BLaER1 (cell line): ENCODE results near the gene HOXB3.

ENCODE experiments used
- H3K27ac ChIP-seq: shearing (Covaris generic); formaldehyde crosslinking; 2 replicates; pipeline ENCODE4 v1.8.1; 2022
- H3K27me3 ChIP-seq: shearing (Covaris generic); formaldehyde crosslinking; 2 replicates; pipeline ENCODE4 v1.8.1; 2022
- H3K36me3 ChIP-seq: shearing (Covaris generic); formaldehyde crosslinking; 2 replicates; pipeline ENCODE4 v1.8.1; 2022
- H3K4me1 ChIP-seq: shearing (Covaris generic); formaldehyde crosslinking; 2 replicates; pipeline ENCODE4 v1.8.1; 2022
- H3K4me2 ChIP-seq: shearing (Covaris generic); formaldehyde crosslinking; 2 replicates; pipeline ENCODE4 v1.8.1; 2022
- H3K4me3 ChIP-seq: shearing (Covaris generic); formaldehyde crosslinking; 2 replicates; pipeline ENCODE4 v1.8.1; 2022
- H3K9ac ChIP-seq: shearing (Covaris generic); formaldehyde crosslinking; 2 replicates; pipeline ENCODE4 v1.8.1; 2022
- H3K9me3 ChIP-seq: shearing (Covaris generic); formaldehyde crosslinking; 2 replicates; pipeline ENCODE4 v1.8.1; 2022
- H4K20me1 ChIP-seq: shearing (Covaris generic); formaldehyde crosslinking; 2 replicates; pipeline ENCODE4 v1.8.1; 2022
- Cebpa-rat ChIP-seq: shearing (Covaris generic); IDR thresholded peaks from 2 replicates; pipeline ENCODE4 v1.8.1; 2022

HOXB3 gene

DNA sequence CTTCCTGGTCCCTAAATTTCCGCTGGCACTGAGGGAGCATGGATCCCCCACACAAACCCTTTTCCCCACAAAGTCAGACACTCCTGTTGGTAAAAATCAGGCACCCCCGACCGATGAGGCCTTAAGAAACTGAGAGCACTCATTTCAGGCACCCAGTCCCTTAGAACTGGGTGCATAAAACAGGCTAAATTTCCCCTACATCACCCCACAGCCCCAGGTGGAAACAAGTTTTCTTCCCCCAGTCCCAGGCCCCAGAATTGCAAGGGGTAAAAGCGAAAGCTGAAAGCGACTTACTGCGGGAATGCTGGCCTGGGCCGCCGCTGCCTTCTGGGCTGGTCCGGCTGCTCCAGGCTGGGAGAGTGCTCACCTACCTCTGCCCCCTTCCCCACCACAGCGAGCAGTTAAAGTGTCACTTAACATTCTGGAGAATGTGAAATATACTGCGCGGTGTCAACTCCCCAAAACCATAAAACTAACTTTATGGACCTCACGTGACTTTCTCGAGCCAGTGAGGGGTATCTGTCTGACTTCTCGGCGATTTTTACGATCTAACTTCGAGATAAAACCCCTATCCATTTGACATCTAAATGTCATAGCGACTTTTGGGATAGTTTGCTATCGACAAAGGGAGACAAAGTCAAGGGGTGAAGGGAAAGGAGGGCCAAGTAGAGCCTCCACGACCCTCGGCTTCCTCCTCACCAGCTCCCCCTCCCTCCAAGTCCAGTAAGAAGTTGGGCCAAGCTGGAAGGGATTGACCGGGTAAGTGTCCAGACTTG is at the start of gene HOXB3:
TSS of gene HOXB3 (minus strand) at position 411 of the 776 bp plus-strand sequence. CDS start 37,767 bp downstream, outside the sequence.
- TF ChIP-seq Cebpa-rat = no peak
- H3K27me3 ChIP-seq = peaks cover 100% of the 10 kb centered on the region
- no peaks in the 10 kb centered on the region for H3K36me3 ChIP-seq
- peaks cover 97% of the 10 kb centered on the region for H4K20me1 ChIP-seq
- H3K9me3 ChIP-seq = no peaks in the 10 kb centered on the region
- no peak within 1 kb of the TSS for H3K4me3 ChIP-seq
- peaks cover 5% of the 10 kb centered on the region; the same call in 1 of the 2 replicates for H3K4me1 ChIP-seq
- no peak within 1 kb of the TSS for H3K27ac ChIP-seq
- no peak within 1 kb of the TSS for H3K4me2 ChIP-seq
- H3K9ac ChIP-seq = no peak within 1 kb of the TSS

- no peak for TF ChIP-seq Cebpa-rat
- Histone ChIP-seq H4K20me1 (peaks cover 97% of the 10 kb centered on the region), H3K4me3 (no peak overlapping the region), H3K4me2 (no peak overlapping the region), H3K9me3 (0 out of 2 replicates have a peak, but pooled peaks cover 9% of the 10 kb centered on the region), H3K27ac (no peak overlapping the region), H3K4me1 (no peaks in the 10 kb centered on the region), H3K36me3 (no peaks in the 10 kb centered on the region), H3K27me3 (peaks cover 100% of the 10 kb centered on the region), H3K9ac (no peak overlapping the region)
These were observed 49.1 kb upstream of the HOXB3 start for GRCh38 chr17:48639136-48639535.

GRCh38 chr17:48637323-48638260 is 47.6 kb upstream of the HOXB3 start:
- H3K9me3 ChIP-seq = peaks cover 8% of the 10 kb centered on the region; the same call in 1 of the 2 replicates
- no peak overlapping the region for H3K9ac ChIP-seq
- peaks cover 99% of the 10 kb centered on the region for H4K20me1 ChIP-seq
- H3K4me1 ChIP-seq = no peaks in the 10 kb centered on the region
- no peak overlapping the region for H3K27ac ChIP-seq
- no peak overlapping the region for H3K4me2 ChIP-seq
- TF ChIP-seq Cebpa-rat = no peak
- H3K27me3 ChIP-seq = peaks cover 100% of the 10 kb centered on the region
- H3K36me3 ChIP-seq = no peaks in the 10 kb centered on the region
- no peak overlapping the region for H3K4me3 ChIP-seq

- H3K36me3 ChIP-seq = no peaks in the 10 kb centered on the region
- H3K27ac ChIP-seq = no peak overlapping the region
- H3K27me3 ChIP-seq = peaks cover 100% of the 10 kb centered on the region
- peaks cover 99% of the 10 kb centered on the region for H4K20me1 ChIP-seq
- no peak overlapping the region; the same call in 1 of the 2 replicates for H3K4me2 ChIP-seq
- TF ChIP-seq Cebpa-rat = no peak
- H3K4me1 ChIP-seq = no peaks in the 10 kb centered on the region
- no peaks in the 10 kb centered on the region; the same call in 1 of the 2 replicates for H3K9me3 ChIP-seq
- H3K9ac ChIP-seq = no peak overlapping the region
- no peak overlapping the region for H3K4me3 ChIP-seq
These were observed 46.4 kb upstream of the HOXB3 start for GRCh38 chr17:48636177-48637018.

GRCh38 chr17:48634493-48635208 is 44.6 kb upstream of the HOXB3 start:
- Histone ChIP-seq H3K36me3 (no peaks in the 10 kb centered on the region), H4K20me1 (peaks cover 100% of the 10 kb centered on the region), H3K27me3 (peaks cover 100% of the 10 kb centered on the region), H3K27ac (no peak overlapping the region), H3K9me3 (no peaks in the 10 kb centered on the region; the same call in 1 of the 2 replicates), H3K9ac (no peak overlapping the region), H3K4me2 (no peak overlapping the region), H3K4me3 (no peak overlapping the region), H3K4me1 (no peaks in the 10 kb centered on the region)
- no peak for TF ChIP-seq Cebpa-rat

- peaks cover 100% of the 10 kb centered on the region for H4K20me1 ChIP-seq
- no peak overlapping the region for H3K4me3 ChIP-seq
- TF ChIP-seq Cebpa-rat = no peak
These were observed 43.2 kb upstream of the HOXB3 start for GRCh38 chr17:48633266-48633677.

GRCh38 chr17:48632579-48633265 is 42.7 kb upstream of the HOXB3 start:
- Histone ChIP-seq H3K36me3 (no peaks in the 10 kb centered on the region), H3K9me3 (no peaks in the 10 kb centered on the region; the same call in 1 of the 2 replicates), H3K4me2 (no peak overlapping the region), H3K4me1 (no peaks in the 10 kb centered on the region), H4K20me1 (peaks cover 100% of the 10 kb centered on the region), H3K27ac (no peak overlapping the region), H3K9ac (no peak overlapping the region), H3K4me3 (no peak overlapping the region), H3K27me3 (peaks cover 100% of the 10 kb centered on the region)
- no peak for TF ChIP-seq Cebpa-rat

More at GRCh38 chr17:48633266-48633677, 43.2 kb upstream of the HOXB3 start:
- no peak overlapping the region for H3K9ac ChIP-seq
- no peak overlapping the region for H3K4me2 ChIP-seq
- H3K4me1 ChIP-seq = no peaks in the 10 kb centered on the region
- H3K9me3 ChIP-seq = no peaks in the 10 kb centered on the region; the same call in 1 of the 2 replicates
- H3K27me3 ChIP-seq = peaks cover 100% of the 10 kb centered on the region
- no peaks in the 10 kb centered on the region for H3K36me3 ChIP-seq
- no peak overlapping the region for H3K27ac ChIP-seq
